ENCODE data around the gene RNF152. TPM values are rescaled to one million over a fixed set of nuclear protein-coding genes. Genes with fewer than 3 reads are reported as not detected.

Gene RNF152
- total RNA-seq (2022): 2.1 and 2.4 TPM in 2 replicates
- Bru-seq, nascent RNA: percentile 53 among the genes with signal in this experiment
- percentile 54 among the genes with signal in this experiment for BruChase-seq, experiment 1, labeled RNA remaining after a 2-hour chase
- percentile 50 among the genes with signal in this experiment for BruChase-seq, experiment 2, labeled RNA remaining after a 6-hour chase
- long read RNA-seq: 0 reads

DNA sequence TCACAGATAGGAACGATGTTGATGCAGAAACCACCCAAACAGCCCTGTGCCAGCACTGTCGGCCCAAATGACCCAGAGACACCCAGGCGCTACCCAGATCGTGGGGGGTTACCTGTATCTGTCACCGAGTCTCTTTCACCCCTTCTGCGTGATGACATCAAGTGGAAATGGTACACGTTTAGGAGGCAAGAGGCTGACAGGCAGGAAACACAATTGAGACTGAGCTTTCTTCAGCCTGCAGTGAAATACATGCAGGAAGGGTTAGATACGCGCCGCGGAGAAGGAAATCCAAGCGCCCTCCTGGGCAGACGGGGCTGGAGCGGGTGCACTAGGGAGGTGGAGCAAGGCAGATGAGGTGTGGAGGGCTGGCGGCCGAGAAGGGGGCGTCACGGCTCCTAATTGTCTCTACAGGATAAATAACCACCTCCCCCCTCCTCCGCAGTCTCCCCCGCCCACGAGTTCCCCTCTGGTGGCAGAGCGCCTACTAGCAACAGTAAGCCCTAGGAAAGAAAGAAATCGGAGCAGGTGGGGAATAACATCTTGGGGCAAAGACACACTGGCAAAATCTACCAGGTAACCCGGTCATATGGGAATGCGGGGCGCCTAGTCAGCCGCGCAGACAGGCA lies at the start of gene RNF152:
Gene RNF152 (minus strand): TSS at position 325 of the 626 bp plus-strand sequence. CDS start 76,544 bp downstream, outside the sequence.
- TF ChIP-seq, protein P1, sequence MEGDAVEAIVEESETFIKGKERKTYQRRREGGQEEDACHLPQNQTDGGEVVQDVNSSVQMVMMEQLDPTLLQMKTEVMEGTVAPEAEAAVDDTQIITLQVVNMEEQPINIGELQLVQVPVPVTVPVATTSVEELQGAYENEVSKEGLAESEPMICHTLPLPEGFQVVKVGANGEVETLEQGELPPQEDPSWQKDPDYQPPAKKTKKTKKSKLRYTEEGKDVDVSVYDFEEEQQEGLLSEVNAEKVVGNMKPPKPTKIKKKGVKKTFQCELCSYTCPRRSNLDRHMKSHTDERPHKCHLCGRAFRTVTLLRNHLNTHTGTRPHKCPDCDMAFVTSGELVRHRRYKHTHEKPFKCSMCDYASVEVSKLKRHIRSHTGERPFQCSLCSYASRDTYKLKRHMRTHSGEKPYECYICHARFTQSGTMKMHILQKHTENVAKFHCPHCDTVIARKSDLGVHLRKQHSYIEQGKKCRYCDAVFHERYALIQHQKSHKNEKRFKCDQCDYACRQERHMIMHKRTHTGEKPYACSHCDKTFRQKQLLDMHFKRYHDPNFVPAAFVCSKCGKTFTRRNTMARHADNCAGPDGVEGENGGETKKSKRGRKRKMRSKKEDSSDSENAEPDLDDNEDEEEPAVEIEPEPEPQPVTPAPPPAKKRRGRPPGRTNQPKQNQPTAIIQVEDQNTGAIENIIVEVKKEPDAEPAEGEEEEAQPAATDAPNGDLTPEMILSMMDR (IDR thresholded peaks at IDR 0.05; ENCODE audit: insufficient read depth in 1 of 2, low read depth in 1 of 2, low read length in 1 of 2, severe bottlenecking in 1 of 2, unreplicated experiment in 1 of 2): no peak
- POLR2A ChIA-PET: no interaction called here
- Histone ChIP-seq H3K4me1 (no peaks in the 10 kb centered on the region), H3K4me3 (ENCODE audit: low read depth, low read length) (peak within 1 kb of the TSS; percentile 58), H3K27me3 (replicated peaks; ENCODE audit: control insufficient read depth, insufficient read depth, low read length) (no peaks in the 10 kb centered on the region), H3K9me3 (no peaks in the 10 kb centered on the region), H3K36me3 (ENCODE audit: control insufficient read depth, insufficient read depth, low read length) (no peaks in the 10 kb centered on the region)
- DNase-seq: peak in 1 of 2 experiments; percentile 0
- H3K9me3 Mint-ChIP-seq (ENCODE audit: unreplicated experiment): no peaks in the 10 kb centered on the region
- no peak within 1 kb of the TSS for H3K27ac Mint-ChIP-seq (ENCODE audit: unreplicated experiment)
- intact Hi-C loops (cut with micrococcal nuclease; ENCODE audit: unreplicated experiment): loop anchor here (1.0 to 5.0 kb wide), 3 partner anchors 180 to 310 kb away; no protein-coding TSS in a partner anchor
- CTCF ChIA-PET: no interaction called here
- no peaks in the 10 kb centered on the region for H3K36me3 Mint-ChIP-seq (ENCODE audit: insufficient read depth, unreplicated experiment)
- no peaks in the 10 kb centered on the region for H3K4me1 Mint-ChIP-seq (ENCODE audit: low read depth, unreplicated experiment)
- peak within 1 kb of the TSS; percentile 75 for H3K4me3 Mint-ChIP-seq (ENCODE audit: unreplicated experiment)
- no TSS peak for BruUV-seq (replicated peaks)
- H3K27me3 Mint-ChIP-seq (ENCODE audit: insufficient read depth, unreplicated experiment): no peaks in the 10 kb centered on the region

DNA sequence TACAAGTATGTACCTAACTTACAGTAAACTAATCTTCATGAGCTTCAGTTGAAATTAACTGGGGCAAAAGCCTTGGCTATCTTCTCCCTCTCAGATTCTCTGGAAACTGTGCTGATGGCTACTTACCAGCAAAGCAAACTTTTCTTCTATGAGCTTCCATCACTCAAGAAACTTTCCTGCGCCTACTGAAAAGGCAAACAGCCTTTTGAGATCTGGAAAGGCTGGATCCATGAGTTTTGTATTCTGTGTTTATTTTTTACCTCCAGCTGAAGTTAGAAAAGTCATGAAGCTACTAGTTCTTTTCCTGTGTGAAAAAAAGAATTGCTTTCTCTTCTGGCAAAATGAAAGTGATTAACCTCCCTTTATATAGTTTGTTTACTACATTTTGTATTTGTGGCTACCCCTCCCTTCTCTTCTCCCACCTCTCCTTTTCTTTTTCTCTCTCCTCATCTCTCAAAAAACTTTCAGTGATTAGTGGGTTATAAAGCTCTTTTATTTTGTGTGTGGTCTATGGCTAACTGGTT lies 49.2 kb upstream of the RNF152 start:
- Mint-ChIP-seq H3K27ac (ENCODE audit: unreplicated experiment) (no peak overlapping the region), H3K27me3 (ENCODE audit: insufficient read depth, unreplicated experiment) (no peaks in the 10 kb centered on the region), H3K36me3 (ENCODE audit: insufficient read depth, unreplicated experiment) (no peaks in the 10 kb centered on the region), H3K4me3 (ENCODE audit: unreplicated experiment) (no peak overlapping the region), H3K4me1 (ENCODE audit: low read depth, unreplicated experiment) (no peaks in the 10 kb centered on the region), H3K9me3 (ENCODE audit: unreplicated experiment) (no peaks in the 10 kb centered on the region)
- intact Hi-C loops (cut with micrococcal nuclease; ENCODE audit: unreplicated experiment): no loop called here
- H3K27me3 ChIP-seq (replicated peaks; ENCODE audit: control insufficient read depth, insufficient read depth, low read length): no peaks in the 10 kb centered on the region
- POLR2A ChIA-PET: no interaction called here
- TF ChIP-seq, protein P1 (IDR thresholded peaks at IDR 0.05; ENCODE audit: insufficient read depth in 1 of 2, low read depth in 1 of 2, low read length in 1 of 2, severe bottlenecking in 1 of 2, unreplicated experiment in 1 of 2): no peak
- H3K9me3 ChIP-seq: no peaks in the 10 kb centered on the region
- CTCF ChIA-PET: no interaction called here
- no TSS peak for BruUV-seq (replicated peaks)
- DNase-seq: no peak
- H3K4me1 ChIP-seq: no peaks in the 10 kb centered on the region
- no peaks in the 10 kb centered on the region for H3K36me3 ChIP-seq (ENCODE audit: control insufficient read depth, insufficient read depth, low read length)
- H3K4me3 ChIP-seq (ENCODE audit: low read depth, low read length): no peak overlapping the region

DNA sequence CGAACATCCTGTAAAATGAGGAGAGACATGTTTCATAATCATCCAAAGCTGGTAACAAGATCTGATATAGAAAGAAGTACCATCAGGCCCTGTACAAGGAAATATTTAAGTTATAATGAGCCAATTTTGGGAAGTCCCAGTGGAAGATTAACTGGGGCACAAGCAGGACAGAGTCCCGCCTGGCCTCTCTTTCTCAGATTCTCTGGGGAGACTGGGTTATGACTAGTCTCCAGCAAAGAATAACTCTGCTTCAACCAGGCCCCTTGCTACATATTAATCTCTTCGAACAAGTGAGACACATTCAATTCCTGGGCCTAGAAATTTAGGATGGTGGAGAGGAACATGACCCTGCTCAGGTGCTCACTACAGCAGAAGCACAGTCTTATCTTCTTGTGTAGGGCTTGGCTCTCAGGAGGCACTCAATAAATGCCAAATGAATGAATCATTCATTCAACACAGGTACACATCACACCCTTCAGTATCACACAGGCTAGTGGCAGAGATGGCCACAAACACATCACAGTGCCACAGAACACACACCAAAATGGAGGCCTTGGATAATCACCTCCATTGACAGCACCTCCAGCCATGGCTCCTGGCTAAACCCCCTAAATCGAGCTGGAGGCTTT lies 46.4 kb upstream of the RNF152 start:
- H3K4me3 ChIP-seq (ENCODE audit: low read depth, low read length): no peak overlapping the region
- Mint-ChIP-seq H3K27me3 (ENCODE audit: insufficient read depth, unreplicated experiment) (no peaks in the 10 kb centered on the region), H3K9me3 (ENCODE audit: unreplicated experiment) (no peaks in the 10 kb centered on the region), H3K27ac (ENCODE audit: unreplicated experiment) (no peak overlapping the region), H3K36me3 (ENCODE audit: insufficient read depth, unreplicated experiment) (no peaks in the 10 kb centered on the region), H3K4me1 (ENCODE audit: low read depth, unreplicated experiment) (no peaks in the 10 kb centered on the region), H3K4me3 (ENCODE audit: unreplicated experiment) (no peak overlapping the region)
- no peaks in the 10 kb centered on the region for H3K9me3 ChIP-seq
- TF ChIP-seq, protein P1 (IDR thresholded peaks at IDR 0.05; ENCODE audit: insufficient read depth in 1 of 2, low read depth in 1 of 2, low read length in 1 of 2, severe bottlenecking in 1 of 2, unreplicated experiment in 1 of 2): no peak
- H3K36me3 ChIP-seq (ENCODE audit: control insufficient read depth, insufficient read depth, low read length): no peaks in the 10 kb centered on the region
- ChIA-PET POLR2A (no interaction called here), CTCF (no interaction called here)
- H3K27me3 ChIP-seq (replicated peaks; ENCODE audit: control insufficient read depth, insufficient read depth, low read length): no peaks in the 10 kb centered on the region
- DNase-seq: no peak
- BruUV-seq (replicated peaks): no TSS peak
- no peaks in the 10 kb centered on the region for H3K4me1 ChIP-seq
- intact Hi-C loops (cut with micrococcal nuclease; ENCODE audit: unreplicated experiment): no loop called here
